ENCODE data around the gene FOSL2. TPM values are rescaled to one million over a fixed set of nuclear protein-coding genes. Genes with fewer than 3 reads are reported as not detected.

Gene FOSL2
- total and polyA plus RNA-seq, 5 donors from 2014 or later = 1.9 to 195 (median 3.1) TPM

- peak overlapping the region; percentile 82 for H3K27ac ChIP-seq (ENCODE audit: insufficient read depth, low read length, poor library complexity, severe bottlenecking)
Observed at GRCh38 chr2:28359222-28360057, 33.2 kb upstream of the FOSL2 start.

GRCh38 chr2:28360058-28360717 lies 32.5 kb upstream of the FOSL2 start:
- Histone ChIP-seq H3K9me3 (ENCODE audit: control insufficient read depth in 2 of 2, low read length in 2 of 2) (no peaks in the 10 kb centered on the region), H3K27ac (ENCODE audit: insufficient read depth, low read length, poor library complexity, severe bottlenecking) (peak overlapping the region; percentile 82), H3K4me1 (ENCODE audit: control insufficient read depth, insufficient read depth, low read length, poor library complexity, severe bottlenecking) (peaks cover 50% of the 10 kb centered on the region), H3K4me3 (ENCODE audit: low read depth, low read length) (no peak overlapping the region), H3K36me3 (ENCODE audit: control insufficient read depth, insufficient read depth, low read length) (no peaks in the 10 kb centered on the region), H3K27me3 (ENCODE audit: control insufficient read depth, insufficient read depth, low read length) (no peaks in the 10 kb centered on the region)
- ATAC-seq (ENCODE audit: low read depth in 2 of 2) = no peak
- Mint-ChIP-seq H3K4me1 (peaks cover 18 to 69% (median 30%) of the 10 kb centered on the region in 4 donors), H3K9me3 (peaks cover 0 to 1% (median 0%) of the 10 kb centered on the region in 7 donors), H3K27me3 (peaks cover 7% of the 10 kb centered on the region), H3K36me3 (no peaks in the 10 kb centered on the region), H3K4me3 (peak overlapping the region in 2 of 4 donors; percentile 86 to 87), H3K27ac (peak overlapping the region; percentile 71 to 98 (median 97))
- DNase-seq = no peak

More at GRCh38 chr2:28359222-28360057, 33.2 kb upstream of the FOSL2 start:
- H3K36me3 Mint-ChIP-seq = no peaks in the 10 kb centered on the region
- peak overlapping the region; percentile 35 for H3K4me3 ChIP-seq (ENCODE audit: low read depth, low read length)
- H3K9me3 ChIP-seq (ENCODE audit: control insufficient read depth in 2 of 2, low read length in 2 of 2) = no peaks in the 10 kb centered on the region
- H3K36me3 ChIP-seq (ENCODE audit: control insufficient read depth, insufficient read depth, low read length) = no peaks in the 10 kb centered on the region
- DNase-seq = peak; percentile 73 to 93 (median 87)
- peaks cover 7% of the 10 kb centered on the region for H3K27me3 Mint-ChIP-seq
- H3K4me1 Mint-ChIP-seq = peaks cover 11 to 65% (median 24%) of the 10 kb centered on the region in 4 donors
- ATAC-seq (ENCODE audit: low read depth in 2 of 2) = peak; percentile 83 to 84
- peaks cover 0 to 1% (median 0%) of the 10 kb centered on the region in 7 donors for H3K9me3 Mint-ChIP-seq
- no peaks in the 10 kb centered on the region for H3K27me3 ChIP-seq (ENCODE audit: control insufficient read depth, insufficient read depth, low read length)
- peak overlapping the region; percentile 97 to 100 (median 98) for H3K27ac Mint-ChIP-seq
- H3K4me3 Mint-ChIP-seq = peak overlapping the region; percentile 84 to 87 (median 85)
- H3K4me1 ChIP-seq (ENCODE audit: control insufficient read depth, insufficient read depth, low read length, poor library complexity, severe bottlenecking) = peaks cover 43% of the 10 kb centered on the region

- H3K9me3 Mint-ChIP-seq = peaks cover 0 to 1% (median 0%) of the 10 kb centered on the region in 7 donors
- DNase-seq (no peak), ATAC-seq (ENCODE audit: low read depth in 2 of 2) (no peak)
- Histone ChIP-seq H3K9me3 (ENCODE audit: control insufficient read depth in 2 of 2, low read length in 2 of 2) (no peaks in the 10 kb centered on the region), H3K4me3 (ENCODE audit: low read depth, low read length) (no peak overlapping the region), H3K27ac (ENCODE audit: insufficient read depth, low read length, poor library complexity, severe bottlenecking) (no peak overlapping the region), H3K4me1 (ENCODE audit: control insufficient read depth, insufficient read depth, low read length, poor library complexity, severe bottlenecking) (peaks cover 56% of the 10 kb centered on the region), H3K36me3 (ENCODE audit: control insufficient read depth, insufficient read depth, low read length) (no peaks in the 10 kb centered on the region), H3K27me3 (ENCODE audit: control insufficient read depth, insufficient read depth, low read length) (no peaks in the 10 kb centered on the region)
- H3K4me3 Mint-ChIP-seq = no peak overlapping the region
- peaks cover 7% of the 10 kb centered on the region for H3K27me3 Mint-ChIP-seq
- peaks cover 22 to 75% (median 35%) of the 10 kb centered on the region in 4 donors for H3K4me1 Mint-ChIP-seq
- no peaks in the 10 kb centered on the region for H3K36me3 Mint-ChIP-seq
- H3K27ac Mint-ChIP-seq = peak overlapping the region; percentile 71 to 98 (median 97)
Observed at GRCh38 chr2:28360718-28361293, 31.9 kb upstream of the FOSL2 start.

DNA sequence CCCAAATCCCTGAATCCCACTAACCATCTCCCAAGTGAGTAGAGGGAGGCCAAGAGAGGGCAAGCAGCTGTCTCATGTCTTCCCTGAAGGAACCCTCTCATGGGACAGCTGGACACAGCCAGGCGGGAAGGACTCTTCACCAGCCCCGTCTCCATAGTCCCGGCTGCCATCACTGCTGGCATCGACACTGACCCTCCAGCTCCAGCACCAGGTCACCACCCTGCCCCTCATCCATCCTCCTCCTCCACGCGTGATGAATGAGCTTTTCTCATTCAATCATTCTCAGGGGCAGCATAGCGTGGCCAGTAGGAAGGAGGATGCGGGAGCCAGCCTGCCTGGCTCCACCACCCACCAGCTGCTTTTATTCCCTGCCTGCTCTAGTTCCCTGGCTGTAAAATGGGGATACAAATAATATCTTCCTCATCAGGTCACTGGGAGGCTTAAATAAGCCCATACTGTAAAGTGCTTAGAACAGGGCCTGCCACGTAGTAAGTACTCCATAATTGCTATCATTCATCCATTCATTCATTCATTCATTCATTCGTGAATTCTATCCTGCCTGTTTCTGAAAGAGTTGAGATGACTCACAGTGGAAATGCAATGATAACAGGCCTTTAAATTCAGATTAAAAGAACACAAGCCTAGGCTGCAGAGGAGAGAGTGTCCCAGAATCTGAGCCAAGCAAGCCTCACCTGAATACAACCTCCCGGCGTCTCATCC lies 30.5 kb upstream of the FOSL2 start:
- Histone ChIP-seq H3K27me3 (ENCODE audit: control insufficient read depth, insufficient read depth, low read length) (no peaks in the 10 kb centered on the region), H3K27ac (ENCODE audit: insufficient read depth, low read length, poor library complexity, severe bottlenecking) (no peak overlapping the region), H3K4me3 (ENCODE audit: low read depth, low read length) (no peak overlapping the region), H3K9me3 (ENCODE audit: control insufficient read depth in 2 of 2, low read length in 2 of 2) (no peaks in the 10 kb centered on the region), H3K4me1 (ENCODE audit: control insufficient read depth, insufficient read depth, low read length, poor library complexity, severe bottlenecking) (peaks cover 70% of the 10 kb centered on the region), H3K36me3 (ENCODE audit: control insufficient read depth, insufficient read depth, low read length) (no peaks in the 10 kb centered on the region)
- Mint-ChIP-seq H3K4me3 (peak overlapping the region in 3 of 4 donors; percentile 29 to 44 (median 39)), H3K4me1 (peaks cover 30 to 86% (median 45%) of the 10 kb centered on the region in 4 donors), H3K27ac (peak overlapping the region; percentile 39 to 97 (median 93)), H3K36me3 (no peaks in the 10 kb centered on the region), H3K9me3 (peaks cover 0 to 1% (median 0%) of the 10 kb centered on the region in 7 donors), H3K27me3 (peaks cover 12% of the 10 kb centered on the region)
- ATAC-seq (ENCODE audit: low read depth in 2 of 2) (no peak), DNase-seq (no peak)

DNA sequence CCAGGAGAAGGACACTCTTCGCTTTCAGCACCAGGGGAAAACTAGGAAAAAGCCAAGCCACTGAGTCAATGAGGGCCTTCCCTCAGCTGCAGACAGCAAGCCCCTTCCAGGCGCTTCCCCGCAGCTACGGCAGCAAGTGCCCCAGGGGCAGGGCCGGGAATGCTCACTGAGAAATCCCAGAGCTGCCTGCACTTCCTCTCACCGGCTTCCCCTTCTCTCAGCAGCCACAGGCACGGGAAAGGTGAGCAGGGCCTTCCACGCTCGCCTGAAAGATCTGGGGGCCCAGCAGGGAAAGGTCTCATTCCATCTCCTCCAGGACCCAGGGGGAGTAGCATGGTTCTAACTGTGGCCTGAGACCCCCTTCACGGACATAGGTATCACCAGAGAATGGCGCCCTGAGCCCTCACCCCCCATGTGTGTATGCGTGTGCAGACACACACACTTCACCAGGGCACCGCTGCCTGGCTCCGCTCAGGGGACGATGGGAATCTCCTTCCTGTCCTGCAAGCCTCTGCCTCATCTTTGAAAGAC lies 29.6 kb upstream of the FOSL2 start:
- no peak for DNase-seq
- H3K9me3 Mint-ChIP-seq = peaks cover 0 to 1% (median 0%) of the 10 kb centered on the region in 7 donors
- no peaks in the 10 kb centered on the region for H3K36me3 ChIP-seq (ENCODE audit: control insufficient read depth, insufficient read depth, low read length)
- H3K36me3 Mint-ChIP-seq = no peaks in the 10 kb centered on the region
- ATAC-seq (ENCODE audit: low read depth in 2 of 2) = no peak
- H3K27ac ChIP-seq (ENCODE audit: insufficient read depth, low read length, poor library complexity, severe bottlenecking) = no peak overlapping the region
- peaks cover 16% of the 10 kb centered on the region for H3K27me3 Mint-ChIP-seq
- H3K4me3 ChIP-seq (ENCODE audit: low read depth, low read length) = no peak overlapping the region
- peaks cover 30 to 89% (median 48%) of the 10 kb centered on the region in 4 donors for H3K4me1 Mint-ChIP-seq
- peaks cover 78% of the 10 kb centered on the region for H3K4me1 ChIP-seq (ENCODE audit: control insufficient read depth, insufficient read depth, low read length, poor library complexity, severe bottlenecking)
- H3K27me3 ChIP-seq (ENCODE audit: control insufficient read depth, insufficient read depth, low read length) = no peaks in the 10 kb centered on the region
- no peaks in the 10 kb centered on the region for H3K9me3 ChIP-seq (ENCODE audit: control insufficient read depth in 2 of 2, low read length in 2 of 2)
- H3K4me3 Mint-ChIP-seq = no peak overlapping the region
- H3K27ac Mint-ChIP-seq = peak overlapping the region in 1 of 3 donors; percentile 79

GRCh38 chr2:28363686-28364280 lies 28.9 kb upstream of the FOSL2 start:
- Histone ChIP-seq H3K9me3 (ENCODE audit: control insufficient read depth in 2 of 2, low read length in 2 of 2) (no peaks in the 10 kb centered on the region), H3K4me3 (ENCODE audit: low read depth, low read length) (no peak overlapping the region), H3K4me1 (ENCODE audit: control insufficient read depth, insufficient read depth, low read length, poor library complexity, severe bottlenecking) (peaks cover 71% of the 10 kb centered on the region), H3K27ac (ENCODE audit: insufficient read depth, low read length, poor library complexity, severe bottlenecking) (no peak overlapping the region), H3K36me3 (ENCODE audit: control insufficient read depth, insufficient read depth, low read length) (no peaks in the 10 kb centered on the region), H3K27me3 (ENCODE audit: control insufficient read depth, insufficient read depth, low read length) (no peaks in the 10 kb centered on the region)
- ATAC-seq (ENCODE audit: low read depth in 2 of 2) (no peak), DNase-seq (no peak)
- H3K9me3 Mint-ChIP-seq = peaks cover 0 to 1% (median 0%) of the 10 kb centered on the region in 7 donors
- H3K4me3 Mint-ChIP-seq = peak overlapping the region in 1 of 4 donors; percentile 78
- no peaks in the 10 kb centered on the region for H3K36me3 Mint-ChIP-seq
- H3K27ac Mint-ChIP-seq = peak overlapping the region in 1 of 3 donors; percentile 75
- H3K27me3 Mint-ChIP-seq = peaks cover 16% of the 10 kb centered on the region
- peaks cover 30 to 83% (median 47%) of the 10 kb centered on the region in 4 donors for H3K4me1 Mint-ChIP-seq

All from CD4-positive, CD25-positive, alpha-beta regulatory T cell (primary cell).